AG04450 (cell line): ENCODE measurements around the gene TMEM37. TPM values are rescaled to one million over a fixed set of nuclear protein-coding genes. Genes with fewer than 3 reads are reported as not detected.

Source experiments
- CTCF ChIA-PET: fragments of 300-600, 350-600 bp; formaldehyde crosslinking; extraction: SDS; loops from one replicate; lab custom pipeline; 2022; ENCODE audit warnings: antibody characterized with exemption, inconsistent platforms; lab: Charles Lee
- POLR2A ChIA-PET: fragments of 350-600 bp; formaldehyde crosslinking; extraction: SDS; loops from one replicate; lab custom pipeline; 2021; ENCODE audit warnings: antibody characterized with exemption, inconsistent platforms; lab: Yijun Ruan, JAX
- DNase-seq: peaks from one replicate; pipeline ENCODE4 v3.0.0-alpha.2; 2011; ENCODE audit warnings: low read depth, low spot score
- H3K27ac ChIP-seq: one replicate; pipeline ENCODE4 v1.5.1; 2012; ENCODE audit warnings: low read depth, low read length, control low read depth
- H3K27me3 ChIP-seq: one replicate; pipeline ENCODE4 v1.6.0; 2012; ENCODE audit warnings: low read length; ENCODE audit not compliant: control insufficient read depth, insufficient read depth
- H3K4me3 ChIP-seq: 2 replicates; pipeline ENCODE4 v1.5.1; 2011; ENCODE audit warnings: mild to moderate bottlenecking, low read depth, low read length, control low read depth
- H3K9me3 ChIP-seq: 2 replicates; pipeline ENCODE4 v1.5.1; 2012; ENCODE audit warnings: low read length; ENCODE audit not compliant: control insufficient read depth, insufficient read depth
- polyA plus RNA-seq: library from polyadenylated mRNA; depleted of rRNA; stranded (reverse); fragments of >200 nt; gene quantifications from 2 replicates; pipeline ENCODE4 v1.2.3, GENCODE V29; 2011
- TF ChIP-seq, protein P1 (sequence below): IDR thresholded peaks from 2 replicates; pipeline ENCODE4 v1.5.1; 2011; ENCODE audit warnings: low read depth, low read length, control low read depth, inconsistent platforms

The TMEM37 gene
- polyA plus RNA-seq, 1 experiment = 0.98 TPM

DNA sequence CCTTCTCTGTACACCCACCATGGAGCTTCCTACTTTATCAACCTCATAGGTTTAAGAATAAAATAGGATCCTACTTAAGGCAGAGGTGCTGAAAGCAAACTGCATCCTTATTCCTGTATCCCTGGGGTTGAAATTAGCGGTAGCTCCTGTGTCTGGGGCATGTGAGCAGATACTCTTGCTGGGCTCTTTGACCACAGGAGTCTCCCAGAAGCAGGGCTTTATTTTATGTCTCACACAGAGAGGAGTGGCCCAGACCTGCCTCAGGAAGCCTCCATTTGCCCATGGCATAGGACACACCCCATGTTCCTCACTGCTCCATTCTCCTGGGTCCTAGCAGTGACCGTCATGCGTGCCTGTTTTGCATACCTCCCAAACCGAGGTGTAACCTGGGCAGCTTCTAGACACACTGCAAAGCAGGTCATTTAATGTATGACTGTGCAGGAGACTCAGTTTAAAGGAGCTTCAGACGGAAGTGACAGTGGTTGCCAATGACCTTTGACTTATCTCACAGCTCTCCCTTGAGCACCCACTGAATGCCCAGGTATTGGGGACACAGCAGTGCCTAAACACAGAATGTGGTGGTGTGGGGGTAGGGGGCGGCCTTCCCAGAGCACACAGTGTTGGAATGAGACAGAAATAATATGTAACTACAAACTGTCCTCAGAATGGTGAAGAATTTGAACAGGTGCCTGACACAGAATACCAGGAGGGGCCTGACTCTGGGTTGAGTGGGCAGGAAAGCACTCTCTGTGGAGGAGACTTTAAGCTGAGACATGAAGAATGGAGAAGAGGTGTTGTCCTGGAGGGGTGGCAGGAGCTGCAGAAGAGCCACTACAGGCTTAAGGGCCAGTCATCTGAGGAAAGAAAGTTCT is 3.7 kb downstream of the TMEM37 start:
- no peak for DNase-seq
- POLR2A ChIA-PET = no interaction called here
- peaks cover 4% of the 10 kb centered on the region; the same call in 1 of the 2 replicates for H3K9me3 ChIP-seq
- CTCF ChIA-PET = interaction anchor here (1.1 kb wide), 1 partner anchor 40 kb away, joined by 6 read pairs; no protein-coding TSS in a partner anchor
- no peak overlapping the region for H3K27ac ChIP-seq
- TF ChIP-seq, protein P1, sequence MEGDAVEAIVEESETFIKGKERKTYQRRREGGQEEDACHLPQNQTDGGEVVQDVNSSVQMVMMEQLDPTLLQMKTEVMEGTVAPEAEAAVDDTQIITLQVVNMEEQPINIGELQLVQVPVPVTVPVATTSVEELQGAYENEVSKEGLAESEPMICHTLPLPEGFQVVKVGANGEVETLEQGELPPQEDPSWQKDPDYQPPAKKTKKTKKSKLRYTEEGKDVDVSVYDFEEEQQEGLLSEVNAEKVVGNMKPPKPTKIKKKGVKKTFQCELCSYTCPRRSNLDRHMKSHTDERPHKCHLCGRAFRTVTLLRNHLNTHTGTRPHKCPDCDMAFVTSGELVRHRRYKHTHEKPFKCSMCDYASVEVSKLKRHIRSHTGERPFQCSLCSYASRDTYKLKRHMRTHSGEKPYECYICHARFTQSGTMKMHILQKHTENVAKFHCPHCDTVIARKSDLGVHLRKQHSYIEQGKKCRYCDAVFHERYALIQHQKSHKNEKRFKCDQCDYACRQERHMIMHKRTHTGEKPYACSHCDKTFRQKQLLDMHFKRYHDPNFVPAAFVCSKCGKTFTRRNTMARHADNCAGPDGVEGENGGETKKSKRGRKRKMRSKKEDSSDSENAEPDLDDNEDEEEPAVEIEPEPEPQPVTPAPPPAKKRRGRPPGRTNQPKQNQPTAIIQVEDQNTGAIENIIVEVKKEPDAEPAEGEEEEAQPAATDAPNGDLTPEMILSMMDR = no peak
- H3K27me3 ChIP-seq = peaks cover 40% of the 10 kb centered on the region
- H3K4me3 ChIP-seq = no peak overlapping the region

DNA sequence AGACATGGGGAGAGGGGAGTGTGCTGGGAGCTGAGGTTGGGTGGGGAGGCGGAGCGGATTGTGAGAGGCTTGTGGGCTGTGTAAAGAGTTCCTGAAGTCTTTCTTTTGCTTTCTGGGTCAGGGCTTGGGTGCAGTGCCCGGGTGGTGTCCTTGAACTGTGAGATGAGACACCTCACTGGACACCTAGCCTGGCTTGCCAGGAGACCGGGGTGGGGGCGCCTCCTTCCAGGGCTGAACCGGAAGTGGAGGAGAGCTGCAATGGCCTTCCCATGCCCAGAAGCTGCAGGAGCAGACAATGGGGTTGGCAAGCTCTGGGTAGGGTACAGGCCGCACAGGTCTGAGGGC is 4.3 kb downstream of the TMEM37 start:
- H3K27ac ChIP-seq = no peak overlapping the region
- no peak overlapping the region for H3K4me3 ChIP-seq
- H3K27me3 ChIP-seq = peaks cover 40% of the 10 kb centered on the region
- POLR2A ChIA-PET = no interaction called here
- peaks cover 4% of the 10 kb centered on the region; the same call in 1 of the 2 replicates for H3K9me3 ChIP-seq
- DNase-seq = no peak
- CTCF ChIA-PET = interaction anchor here (1.1 kb wide), 1 partner anchor 40 kb away, joined by 6 read pairs; no protein-coding TSS in a partner anchor
- TF ChIP-seq, protein P1 = no peak

DNA sequence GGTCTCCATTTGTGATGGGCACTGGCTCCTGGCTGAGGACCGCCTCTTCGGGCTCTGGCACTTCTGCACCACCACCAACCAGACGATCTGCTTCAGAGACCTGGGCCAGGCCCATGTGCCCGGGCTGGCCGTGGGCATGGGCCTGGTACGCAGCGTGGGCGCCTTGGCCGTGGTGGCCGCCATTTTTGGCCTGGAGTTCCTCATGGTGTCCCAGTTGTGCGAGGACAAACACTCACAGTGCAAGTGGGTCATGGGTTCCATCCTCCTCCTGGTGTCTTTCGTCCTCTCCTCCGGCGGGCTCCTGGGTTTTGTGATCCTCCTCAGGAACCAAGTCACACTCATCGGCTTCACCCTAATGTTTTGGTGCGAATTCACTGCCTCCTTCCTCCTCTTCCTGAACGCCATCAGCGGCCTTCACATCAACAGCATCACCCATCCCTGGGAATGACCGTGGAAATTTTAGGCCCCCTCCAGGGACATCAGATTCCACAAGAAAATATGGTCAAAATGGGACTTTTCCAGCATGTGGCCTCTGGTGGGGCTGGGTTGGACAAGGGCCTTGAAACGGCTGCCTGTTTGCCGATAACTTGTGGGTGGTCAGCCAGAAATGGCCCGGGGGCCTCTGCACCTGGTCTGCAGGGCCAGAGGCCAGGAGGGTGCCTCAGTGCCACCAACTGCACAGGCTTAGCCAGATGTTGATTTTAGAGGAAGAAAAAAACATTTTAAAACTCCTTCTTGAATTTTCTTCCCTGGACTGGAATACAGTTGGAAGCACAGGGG is 5.5 kb downstream of the TMEM37 start:
- DNase-seq = no peak
- CTCF ChIA-PET = no interaction called here
- Histone ChIP-seq H3K9me3 (peaks cover 4% of the 10 kb centered on the region; the same call in 1 of the 2 replicates), H3K27me3 (peaks cover 36% of the 10 kb centered on the region), H3K4me3 (no peak overlapping the region), H3K27ac (no peak overlapping the region)
- TF ChIP-seq, protein P1 = no peak
- POLR2A ChIA-PET = no interaction called here

DNA sequence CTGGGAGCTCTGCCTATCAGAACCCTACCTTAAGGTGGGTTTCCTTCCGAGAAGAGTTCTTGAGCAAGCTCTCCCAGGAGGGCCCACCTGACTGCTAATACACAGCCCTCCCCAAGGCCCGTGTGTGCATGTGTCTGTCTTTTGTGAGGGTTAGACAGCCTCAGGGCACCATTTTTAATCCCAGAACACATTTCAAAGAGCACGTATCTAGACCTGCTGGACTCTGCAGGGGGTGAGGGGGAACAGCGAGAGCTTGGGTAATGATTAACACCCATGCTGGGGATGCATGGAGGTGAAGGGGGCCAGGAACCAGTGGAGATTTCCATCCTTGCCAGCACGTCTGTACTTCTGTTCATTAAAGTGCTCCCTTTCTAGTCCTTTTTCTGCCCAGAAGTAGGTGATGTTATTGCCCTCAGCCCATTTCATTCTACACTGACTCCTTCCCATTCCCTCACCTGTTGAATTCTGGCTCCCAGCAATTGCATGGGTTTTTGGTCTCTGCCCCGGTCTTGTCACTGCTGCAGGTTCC is 6.5 kb downstream of the TMEM37 start:
- ChIA-PET POLR2A (no interaction called here), CTCF (interaction anchor here (0.7 kb wide), 1 partner anchor 447 kb away, joined by 3 read pairs; no protein-coding TSS in a partner anchor)
- no peaks in the 10 kb centered on the region; the same call in 1 of the 2 replicates for H3K9me3 ChIP-seq
- peaks cover 28% of the 10 kb centered on the region for H3K27me3 ChIP-seq
- H3K4me3 ChIP-seq = no peak overlapping the region
- TF ChIP-seq, protein P1 = no peak
- no peak overlapping the region for H3K27ac ChIP-seq
- DNase-seq = no peak
